Effector memory CD4-positive, alpha-beta T cell (primary cell): ENCODE data around the gene PRDX2.

Experiments used
- DNase-seq, 3 donors: peaks; one replicate each; pipeline ENCODE4 v3.0.0-alpha.2; 2020
- H3K27ac ChIP-seq: 2 replicates; pipeline ENCODE4 v1.7.0; 2013; ENCODE audit warnings: mild to moderate bottlenecking, low read length, moderate library complexity; ENCODE audit not compliant: insufficient read depth, poor library complexity, severe bottlenecking
- H3K27me3 ChIP-seq: replicated peaks from 2 replicates; pipeline ENCODE4 v1.7.0; 2013; ENCODE audit warnings: mild to moderate bottlenecking, low read length; ENCODE audit not compliant: insufficient read depth, control insufficient read depth, poor library complexity, severe bottlenecking
- H3K36me3 ChIP-seq: 2 replicates; pipeline ENCODE4 v1.7.0; 2013; ENCODE audit warnings: mild to moderate bottlenecking, low read length, moderate library complexity; ENCODE audit not compliant: control insufficient read depth, insufficient read depth
- H3K4me1 ChIP-seq: 2 replicates; pipeline ENCODE4 v1.7.0; 2013; ENCODE audit warnings: low read length, mild to moderate bottlenecking; ENCODE audit not compliant: control insufficient read depth, insufficient read depth, poor library complexity, severe bottlenecking
- H3K4me3 ChIP-seq: 2 replicates; pipeline ENCODE4 v1.7.0; 2013; ENCODE audit warnings: low read length, low read depth, mild to moderate bottlenecking; ENCODE audit not compliant: insufficient read depth, poor library complexity, severe bottlenecking
- H3K9me3 ChIP-seq: 2 replicates; pipeline ENCODE4 v1.7.0; 2013; ENCODE audit warnings: mild to moderate bottlenecking, low read length, moderate library complexity; ENCODE audit not compliant: control insufficient read depth

Gene PRDX2

DNA sequence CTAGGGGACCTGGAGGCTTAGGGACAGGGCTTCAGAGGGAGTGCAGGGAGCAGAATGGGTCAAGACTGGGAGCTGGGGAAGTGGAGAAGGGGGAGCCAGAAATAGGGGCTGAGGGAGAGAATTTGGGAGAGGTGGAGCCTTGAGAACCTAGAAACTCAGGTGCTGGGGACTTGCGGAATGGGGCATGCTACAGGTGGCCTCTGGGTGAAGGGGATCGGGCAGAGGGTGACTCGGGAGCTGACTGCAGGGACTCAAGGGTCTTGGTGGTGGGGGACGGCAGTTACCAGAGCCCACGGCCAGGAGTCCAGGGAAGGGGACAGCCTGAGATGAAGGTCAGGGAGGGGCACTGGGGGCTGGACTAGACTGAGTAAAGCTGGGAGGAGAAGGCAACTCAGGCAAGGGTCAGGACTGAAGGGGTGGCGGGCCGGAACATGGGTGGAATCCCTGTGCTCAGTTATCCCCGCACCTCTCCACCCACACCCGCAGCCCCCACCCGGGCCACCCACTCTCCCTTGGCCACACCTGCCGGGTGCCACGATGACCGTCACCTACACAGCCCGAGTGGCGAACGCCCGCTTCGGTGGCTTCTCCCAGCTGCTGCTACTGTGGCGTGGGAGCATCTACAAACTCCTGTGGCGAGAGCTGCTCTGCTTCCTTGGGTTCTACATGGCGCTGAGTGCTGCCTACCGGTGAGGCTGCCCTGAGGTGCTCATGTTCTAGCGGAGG lies 49.4 kb downstream of the PRDX2 start:
- no peak overlapping the region for H3K4me3 ChIP-seq
- H3K9me3 ChIP-seq: peaks cover 6% of the 10 kb centered on the region
- no peaks in the 10 kb centered on the region for H3K4me1 ChIP-seq
- DNase-seq: no peak
- no peak overlapping the region for H3K27ac ChIP-seq
- peaks cover 4% of the 10 kb centered on the region for H3K27me3 ChIP-seq
- peaks cover 9% of the 10 kb centered on the region for H3K36me3 ChIP-seq

DNA sequence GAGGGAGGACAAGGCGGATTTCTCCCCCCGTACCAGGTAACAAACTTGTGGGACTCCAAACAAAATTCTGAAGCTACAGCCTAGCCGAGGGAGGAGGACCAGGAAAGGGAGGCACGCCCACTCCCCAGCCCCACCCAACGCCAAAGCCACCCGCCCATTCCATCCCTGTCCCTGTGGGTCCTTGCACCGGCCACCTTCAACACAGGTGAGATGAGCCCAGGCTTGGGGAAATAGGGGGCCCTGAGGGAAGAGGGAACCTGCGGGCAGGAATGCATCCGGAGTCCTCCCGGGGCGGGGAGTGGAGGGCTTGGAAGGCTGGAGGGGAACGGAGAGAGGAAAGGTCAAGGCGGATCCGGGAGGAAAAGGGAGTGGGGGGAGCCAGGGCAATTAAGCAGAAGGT lies 50.0 kb downstream of the PRDX2 start, which contains the start of gene BEST2:
Gene BEST2, plus strand, starts transcription at position 157 of the 400 bp plus-strand sequence. CDS start 802 bp downstream, outside the sequence.
- Histone ChIP-seq H3K36me3 (peaks cover 14% of the 10 kb centered on the region), H3K27ac (no peak within 1 kb of the TSS), H3K27me3 (peaks cover 4% of the 10 kb centered on the region), H3K9me3 (peaks cover 6% of the 10 kb centered on the region), H3K4me3 (no peak within 1 kb of the TSS), H3K4me1 (no peaks in the 10 kb centered on the region)
- no peak for DNase-seq

DNA sequence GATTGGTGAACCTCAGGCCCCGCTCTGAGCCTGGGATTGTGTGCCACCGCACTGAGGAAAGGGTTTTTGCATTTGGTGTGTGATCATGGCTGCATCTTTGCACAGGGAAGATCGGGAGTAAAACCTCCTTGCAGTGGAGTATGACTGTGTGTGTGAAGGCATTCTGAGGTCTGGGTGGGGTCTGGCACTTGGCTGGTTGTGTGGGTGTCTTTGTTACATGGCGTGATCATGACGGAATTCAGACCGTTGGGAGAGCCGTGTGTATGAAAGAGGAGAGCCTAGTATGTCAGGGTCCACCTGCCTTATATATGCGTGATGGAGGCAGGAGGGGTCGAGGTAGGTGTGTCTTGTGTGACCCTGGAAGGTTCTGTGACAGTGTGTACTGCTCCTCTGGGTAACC lies 50.7 kb downstream of the PRDX2 start:
- Histone ChIP-seq H3K36me3 (peaks cover 22% of the 10 kb centered on the region), H3K27me3 (peaks cover 4% of the 10 kb centered on the region), H3K9me3 (peaks cover 6% of the 10 kb centered on the region), H3K4me1 (no peaks in the 10 kb centered on the region), H3K27ac (no peak overlapping the region), H3K4me3 (no peak overlapping the region)
- no peak for DNase-seq

DNA sequence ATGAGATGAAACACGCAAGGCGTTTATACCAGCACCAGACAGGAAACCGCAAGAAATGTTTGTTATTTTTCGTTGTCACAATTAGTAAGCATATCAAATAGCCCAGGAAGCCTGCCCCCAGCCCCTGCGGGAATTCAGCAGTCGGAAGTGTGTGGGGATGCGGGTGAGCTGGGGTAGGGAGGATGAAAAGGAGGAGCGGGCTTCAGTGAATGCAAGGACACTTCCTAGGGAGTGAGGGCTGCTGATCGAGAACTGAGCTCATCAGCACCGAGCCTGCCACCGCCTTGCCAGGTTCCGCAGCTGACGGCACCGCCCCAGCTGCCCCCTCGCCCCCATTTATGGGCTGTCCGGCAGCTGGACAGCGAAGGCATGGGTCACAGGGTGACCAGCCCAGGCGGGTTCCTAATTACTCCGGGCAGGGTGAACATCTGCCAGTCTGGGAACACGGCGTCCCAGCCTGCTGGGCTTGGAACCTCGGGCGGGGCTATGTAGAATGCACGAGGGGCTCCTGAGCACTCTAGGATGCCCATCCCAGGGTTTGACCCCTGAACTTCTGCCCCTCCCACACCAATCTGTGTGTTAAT lies 51.6 kb downstream of the PRDX2 start:
- Histone ChIP-seq H3K27ac (no peak overlapping the region), H3K4me3 (no peak overlapping the region), H3K27me3 (peaks cover 4% of the 10 kb centered on the region), H3K9me3 (peaks cover 6% of the 10 kb centered on the region), H3K36me3 (peaks cover 28% of the 10 kb centered on the region), H3K4me1 (no peaks in the 10 kb centered on the region)
- DNase-seq: no peak

DNA sequence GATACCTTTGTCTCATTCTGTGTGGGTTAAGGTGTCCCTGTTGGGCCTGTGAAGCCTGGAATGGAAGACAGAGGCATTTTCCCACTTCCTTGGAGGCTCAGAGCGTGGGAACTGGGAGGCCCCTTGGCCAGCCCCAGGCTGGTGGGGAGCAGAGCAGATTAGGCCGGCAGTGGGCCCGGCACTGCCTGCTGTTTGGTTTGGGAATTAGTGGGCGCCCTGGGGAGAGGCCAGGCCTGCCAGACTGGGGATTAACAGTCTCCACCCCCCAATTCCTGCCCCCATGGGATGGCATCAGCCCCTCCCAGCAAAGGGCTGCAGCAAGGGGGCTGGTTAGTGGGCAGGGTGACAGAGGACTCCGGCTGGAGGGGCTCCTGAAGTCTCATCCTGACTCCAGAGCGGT lies 53.1 kb downstream of the PRDX2 start:
- H3K4me3 ChIP-seq: no peak overlapping the region
- DNase-seq: no peak
- no peak overlapping the region for H3K27ac ChIP-seq
- H3K36me3 ChIP-seq: peaks cover 34% of the 10 kb centered on the region
- H3K27me3 ChIP-seq: peaks cover under 1% of the 10 kb centered on the region
- peaks cover 6% of the 10 kb centered on the region for H3K9me3 ChIP-seq
- no peaks in the 10 kb centered on the region for H3K4me1 ChIP-seq
